Stimulated activated CD8-positive, alpha-beta memory T cell treated with anti-CD3 and anti-CD28 coated beads, Interleukin-7, amount 100 ng/mL, for 24 hours (primary cell): ENCODE data around the gene WFDC10A.
"Not testable (repeated sequence)": the region's sequence is repeated elsewhere in the genome, so short reads cannot be mapped to it uniquely, and the experiment has no call there.

Experiments
- DNase-seq: peaks from one replicate; pipeline ENCODE4 v3.0.0-alpha.2; 2020; ENCODE audit warnings: low read depth

WFDC10A gene

DNA sequence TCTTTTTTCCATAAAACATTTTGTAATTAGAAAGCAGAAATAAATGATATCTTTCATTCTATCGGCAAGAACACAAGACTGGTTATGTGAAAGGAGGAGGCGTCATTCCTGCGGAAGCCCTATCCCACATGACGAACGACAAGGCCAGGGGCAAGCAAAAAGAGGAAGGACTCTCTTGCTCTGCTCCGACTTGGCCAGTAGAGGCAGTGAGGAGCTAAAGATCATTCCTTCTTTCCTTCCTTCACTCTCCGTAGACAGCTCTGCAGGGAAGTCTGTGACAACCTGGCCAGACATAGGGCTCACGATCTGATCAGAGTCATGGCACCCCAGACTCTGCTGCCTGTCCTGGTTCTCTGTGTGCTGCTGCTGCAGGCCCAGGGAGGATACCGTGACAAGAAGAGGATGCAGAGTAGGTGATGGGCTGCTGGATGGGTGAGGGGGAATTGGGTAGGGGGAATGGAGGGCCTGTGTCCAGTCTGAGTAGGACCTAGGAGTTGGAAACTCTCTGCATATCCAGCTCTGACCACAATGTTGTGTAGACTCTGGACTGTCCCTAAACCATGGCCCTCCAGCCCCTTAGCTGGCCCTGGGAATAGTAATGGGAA, at the start of gene WFDC10A:
Gene WFDC10A (plus strand): TSS at position 244 of the 605 bp plus-strand sequence. CDS start 75 bp downstream, at position 319.
- peak; percentile 2 for DNase-seq

GRCh38 chr20:45581702-45582101, 47.8 kb upstream of the WFDC10A start:
- DNase-seq = no peak

GRCh38 chr20:45583502-45583901, 46.0 kb upstream of the WFDC10A start:
- no peak for DNase-seq

- not testable (repeated sequence) for DNase-seq
These were observed 45.2 kb upstream of the WFDC10A start for GRCh38 chr20:45584294-45584693.

- DNase-seq = not testable (repeated sequence)
These were observed 43.6 kb upstream of the WFDC10A start for GRCh38 chr20:45585986-45586385.

- no peak for DNase-seq
These were observed 40.7 kb upstream of the WFDC10A start for GRCh38 chr20:45588800-45589199.

GRCh38 chr20:45589725-45590124, 39.8 kb upstream of the WFDC10A start:
- DNase-seq = no peak

GRCh38 chr20:45592574-45593189, 36.9 kb upstream of the WFDC10A start:
- no peak for DNase-seq

GRCh38 chr20:45593498-45593897, 36.0 kb upstream of the WFDC10A start:
- no peak for DNase-seq

DNA sequence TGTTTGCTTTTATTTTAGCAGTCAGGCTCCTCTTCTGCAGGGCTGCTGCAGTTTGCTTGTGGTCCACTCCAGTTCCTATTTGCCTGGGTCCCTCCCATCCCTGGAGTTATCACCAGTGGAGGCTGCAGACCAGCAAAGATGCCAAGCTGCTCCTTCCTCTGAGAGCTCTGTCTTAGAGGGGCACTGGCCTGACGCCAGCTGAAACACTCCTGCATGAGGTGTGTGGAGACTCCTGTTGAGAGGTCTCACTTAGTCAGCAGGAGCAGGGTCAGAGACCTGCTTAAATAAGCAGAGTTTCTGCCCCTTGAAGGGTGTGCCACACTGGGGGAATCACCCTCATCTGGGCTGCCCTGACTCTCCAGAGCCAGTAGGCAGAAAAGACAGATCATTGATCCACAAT, 34.3 kb upstream of the WFDC10A start:
- no peak for DNase-seq

GRCh38 chr20:45607810-45608209, 21.7 kb upstream of the WFDC10A start:
- DNase-seq = no peak

DNA sequence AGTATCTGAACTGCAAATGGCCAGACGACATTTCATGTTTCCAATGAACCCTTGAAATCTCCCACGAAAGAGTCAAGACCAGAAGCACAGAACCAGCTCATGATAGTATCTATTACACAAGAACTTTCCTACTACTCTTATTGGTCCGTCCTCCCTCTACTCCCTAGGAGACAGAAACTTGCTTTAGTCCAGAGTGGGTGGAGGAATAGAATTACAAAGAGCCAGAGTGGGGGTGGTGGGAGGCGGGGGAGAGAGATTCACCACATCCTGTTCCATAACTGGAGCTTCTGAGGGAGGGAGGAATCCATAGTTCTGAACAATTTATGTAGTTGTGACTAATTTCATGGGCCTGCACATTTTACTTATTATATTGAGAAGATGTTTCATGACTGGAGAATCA, 18.5 kb upstream of the WFDC10A start:
- peak; percentile 3 for DNase-seq

GRCh38 chr20:45612314-45612713, 17.2 kb upstream of the WFDC10A start:
- no peak for DNase-seq

- DNase-seq = no peak
These were observed 11.9 kb upstream of the WFDC10A start for GRCh38 chr20:45617591-45617990.

DNA sequence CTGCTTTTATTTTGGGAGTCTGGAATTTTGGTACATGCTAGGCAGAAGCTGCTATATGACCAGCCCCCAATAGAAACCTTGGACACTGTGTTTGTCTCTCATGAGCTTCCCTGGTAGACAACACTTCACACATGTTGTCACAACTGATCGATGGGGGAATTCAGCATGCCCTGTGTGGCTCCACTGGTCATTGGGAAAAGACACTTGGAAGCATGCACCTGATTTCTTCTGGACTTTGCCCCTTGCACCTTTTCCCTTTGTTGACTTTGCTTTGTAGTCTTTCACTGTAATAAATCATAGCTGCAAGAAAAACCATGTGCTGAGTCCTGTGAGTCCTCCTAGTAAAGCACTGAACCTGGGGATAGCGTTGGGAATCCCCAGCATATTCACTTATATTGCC, 7.9 kb upstream of the WFDC10A start:
- no peak for DNase-seq

DNA sequence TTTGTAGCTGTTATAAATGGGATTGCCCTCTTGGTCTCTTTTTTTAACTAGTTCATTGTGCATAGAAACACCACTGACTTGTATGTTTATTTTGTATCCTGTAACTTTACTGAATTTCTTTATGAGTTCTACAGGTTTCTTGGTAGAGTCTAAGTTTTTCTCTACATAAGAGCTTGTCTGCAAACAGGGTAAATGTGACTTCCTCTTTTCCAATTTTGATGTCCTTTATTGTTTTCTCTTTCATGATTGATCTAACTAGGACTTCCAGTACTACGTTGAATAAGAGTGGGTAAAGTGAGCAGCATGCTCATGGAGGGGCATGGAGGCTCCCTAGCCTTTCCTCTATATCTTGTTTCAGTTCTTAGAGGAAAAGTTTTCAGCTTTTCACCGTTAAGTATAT, 3.0 kb upstream of the WFDC10A start:
- DNase-seq = no peak

DNA sequence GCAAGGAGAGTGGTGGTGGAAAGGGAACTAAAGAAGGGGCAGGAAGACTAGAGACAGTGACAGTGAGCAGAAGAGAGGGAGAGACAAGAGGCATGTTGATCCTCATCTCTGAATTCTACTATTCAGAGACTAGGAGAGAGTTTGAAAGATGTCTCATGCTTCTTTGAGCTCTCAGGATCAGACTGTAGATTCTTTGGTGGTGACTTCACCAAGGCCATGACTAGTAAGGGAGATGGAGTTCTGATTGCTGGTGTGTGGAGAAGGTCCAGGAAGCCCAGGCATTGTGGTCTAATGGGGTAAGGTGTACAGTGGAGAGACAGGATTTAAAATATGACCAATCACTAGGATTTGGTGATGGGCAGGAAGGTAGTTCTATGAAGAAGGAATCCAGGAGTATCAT, 832 bp downstream of the WFDC10A start:
- DNase-seq = no peak

- no peak for DNase-seq
These were observed 1.6 kb downstream of the WFDC10A start, which contains the start of gene WFDC9 for GRCh38 chr20:45631184-45631583. Gene WFDC9, minus strand, starts transcription at chr20:45631284. Its CDS starts 21,103 bp downstream, at chr20:45610181.

- DNase-seq = no peak
These were observed 7.0 kb downstream of the WFDC10A start for GRCh38 chr20:45636513-45636912.

DNA sequence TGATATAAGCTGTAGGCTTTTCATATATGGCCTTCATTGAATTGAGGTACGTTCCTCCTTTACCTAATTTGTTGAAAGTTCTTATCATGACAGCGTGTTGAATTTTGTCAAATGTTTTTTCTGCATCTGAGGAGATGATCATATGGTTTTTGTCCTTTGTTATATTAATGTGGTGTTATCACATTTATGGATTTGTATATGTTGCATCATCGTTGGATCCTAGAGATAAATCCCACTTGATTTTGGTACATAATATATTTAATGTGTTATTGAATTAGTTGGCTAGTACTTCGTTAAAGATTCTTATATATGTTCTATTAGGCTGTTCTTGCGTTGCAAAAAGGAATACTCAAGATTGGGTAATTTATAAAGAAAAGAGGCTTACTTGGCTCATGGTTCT, 10.1 kb downstream of the WFDC10A start:
- no peak for DNase-seq

DNA sequence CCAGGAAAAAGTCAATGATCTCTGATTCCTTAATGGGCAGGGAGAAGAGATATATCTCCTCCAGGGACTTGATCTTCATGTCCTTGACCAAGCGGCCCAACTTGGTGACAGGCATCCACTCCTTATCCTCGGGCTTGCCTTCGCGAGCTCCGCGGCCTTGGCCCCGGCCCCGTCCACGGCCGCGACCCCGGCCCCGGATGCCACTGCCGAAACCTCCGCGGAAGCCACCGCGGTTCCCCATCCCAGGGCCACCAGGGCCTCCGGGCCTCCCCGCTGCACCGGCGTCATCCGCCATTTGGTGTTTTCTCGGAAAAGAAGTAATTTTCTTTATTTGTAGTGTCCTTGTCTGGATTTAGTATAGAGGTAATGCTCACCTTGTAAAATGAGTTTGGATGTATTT, 11.5 kb downstream of the WFDC10A start:
- DNase-seq = not testable (repeated sequence)

DNA sequence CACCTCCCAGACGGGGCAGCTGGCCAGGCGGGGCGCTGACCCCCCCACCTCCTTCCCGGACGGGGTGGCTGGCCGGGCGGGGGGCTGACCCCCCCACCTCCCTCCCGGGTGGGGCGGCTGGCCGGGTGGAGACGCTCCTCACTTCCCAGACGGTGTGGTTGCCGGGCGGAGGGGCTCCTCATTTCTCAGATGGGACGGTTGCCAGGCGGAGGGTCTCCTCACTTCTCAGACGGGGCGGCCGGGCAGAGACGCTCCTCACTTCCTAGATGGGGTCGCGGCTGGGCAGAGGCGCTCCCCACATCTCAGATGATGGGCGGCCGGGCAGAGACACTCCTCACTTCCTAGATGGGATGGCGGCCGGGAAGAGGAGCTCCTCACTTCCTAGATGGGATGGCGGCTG, 16.3 kb downstream of the WFDC10A start:
- DNase-seq = not testable (repeated sequence)

DNA sequence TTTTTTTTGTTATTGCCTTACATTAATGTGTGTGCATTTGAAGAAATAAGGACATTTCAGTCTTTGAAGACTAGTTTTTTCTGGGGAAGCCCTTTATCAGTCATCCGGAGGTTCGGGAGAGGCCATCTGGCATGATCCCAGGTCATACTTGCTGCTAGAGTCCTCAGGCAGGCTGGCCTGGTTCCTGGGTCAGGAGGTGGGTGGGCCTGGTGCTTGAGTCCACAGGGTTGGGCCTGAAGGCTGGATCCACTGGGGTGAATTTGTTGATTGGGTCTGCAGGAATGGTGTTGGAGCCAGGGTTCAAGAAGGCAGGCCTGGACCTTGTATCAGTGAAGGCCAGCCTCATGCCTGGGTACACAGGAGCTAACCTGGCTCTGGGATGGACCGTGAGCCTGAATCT, 17.3 kb downstream of the WFDC10A start:
- DNase-seq = no peak
